Ishikawa (cell line): ENCODE results near the gene PODN.

Experiments used
- CEBPB ChIP-seq: IDR thresholded peaks from 2 replicates; pipeline ENCODE4 v1.6.1; 2012
- CREB1 ChIP-seq: IDR thresholded peaks from 2 replicates; pipeline ENCODE4 v1.6.1; 2012; ENCODE audit warnings: low read depth
- EGR1 ChIP-seq: IDR thresholded peaks from 2 replicates; pipeline ENCODE4 v1.6.1; 2012
- EP300 ChIP-seq: IDR thresholded peaks from 2 replicates; pipeline ENCODE4 v1.6.1; 2012; ENCODE audit warnings: borderline replicate concordance
- FOXM1 ChIP-seq: IDR thresholded peaks from 2 replicates; pipeline ENCODE4 v1.6.1; 2012; ENCODE audit warnings: low read depth, borderline replicate concordance
- NFIC ChIP-seq: IDR thresholded peaks from 2 replicates; pipeline ENCODE4 v1.6.1; 2012
- RAD21 ChIP-seq: IDR thresholded peaks from 2 replicates; pipeline ENCODE4 v1.6.1; 2012; ENCODE audit warnings: low read depth
- TAF1 ChIP-seq: IDR thresholded peaks from 2 replicates; pipeline ENCODE4 v1.6.1; 2012; ENCODE audit warnings: low read depth, mild to moderate bottlenecking
- TCF12 ChIP-seq: IDR thresholded peaks from 2 replicates; pipeline ENCODE4 v1.6.1; 2012; ENCODE audit warnings: low read depth
- TEAD4 ChIP-seq: IDR thresholded peaks from 2 replicates; pipeline ENCODE4 v1.6.1; 2012
- YY1 ChIP-seq: IDR thresholded peaks from 2 replicates; pipeline ENCODE4 v1.6.1; 2012; ENCODE audit warnings: low read depth
- ZBTB7A ChIP-seq: IDR thresholded peaks from 2 replicates; pipeline ENCODE4 v1.6.1; 2012; ENCODE audit warnings: low read depth
- TF ChIP-seq, protein P1 (sequence below): IDR thresholded peaks from 2 replicates; pipeline ENCODE4 v1.6.1; 2012; ENCODE audit warnings: low read depth, mild to moderate bottlenecking
- TF ChIP-seq, protein P2 (sequence below): IDR thresholded peaks from 2 replicates; pipeline ENCODE4 v1.6.1; 2012
- TF ChIP-seq, protein P3 (sequence below): IDR thresholded peaks from 2 replicates; pipeline ENCODE4 v1.6.1; 2012

PODN gene

DNA sequence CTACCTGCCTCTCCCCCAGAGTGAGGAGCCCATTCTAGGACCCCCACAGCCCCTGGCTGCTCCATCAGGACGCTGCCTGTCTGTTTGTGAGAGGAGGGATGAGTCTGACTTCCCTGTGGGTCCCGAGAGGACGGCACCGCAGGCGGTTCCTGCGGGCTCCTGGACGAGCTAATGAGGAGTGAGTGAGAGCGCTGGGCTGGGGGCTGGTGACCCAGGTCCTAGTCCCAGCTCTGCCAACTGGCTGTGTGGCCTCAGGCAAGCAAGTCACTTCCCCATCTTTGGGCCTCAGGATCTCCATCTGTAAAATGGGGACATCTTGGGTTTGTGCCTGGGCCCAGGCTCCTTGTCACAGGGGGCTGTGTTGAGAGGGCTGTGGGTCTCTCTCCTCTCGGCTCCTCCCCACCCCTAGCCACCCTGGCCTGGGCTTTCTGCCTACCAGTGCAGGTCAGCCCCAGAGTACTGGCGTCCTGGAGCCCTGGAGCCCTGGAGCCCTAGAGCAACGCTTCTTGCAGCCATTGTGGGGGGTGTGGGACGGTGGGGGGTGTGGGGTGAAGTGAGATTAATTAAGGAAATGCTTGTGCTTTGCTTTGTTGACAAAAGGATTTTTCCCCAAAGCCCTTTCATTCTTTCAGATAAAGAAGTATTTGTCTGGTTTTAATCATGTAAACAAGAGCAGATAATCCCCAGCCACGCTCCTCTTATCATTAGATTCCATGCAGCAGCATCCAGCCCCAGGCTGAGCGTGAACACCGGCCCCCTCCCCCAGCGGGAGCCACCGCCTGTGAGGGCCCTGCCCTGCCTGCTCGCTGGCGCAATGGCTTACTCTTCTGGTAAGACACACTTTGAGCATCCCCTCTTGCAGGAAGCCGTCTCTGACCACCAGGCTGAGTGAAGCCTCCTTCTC is 53.6 kb downstream of the PODN start:
- TF ChIP-seq EP300: no peak
- TF ChIP-seq NFIC: no peak
- TF ChIP-seq EGR1: no peak
- no peak for TF ChIP-seq TCF12
- TF ChIP-seq TAF1: no peak
- no peak for TF ChIP-seq CREB1
- TF ChIP-seq FOXM1: no peak

DNA sequence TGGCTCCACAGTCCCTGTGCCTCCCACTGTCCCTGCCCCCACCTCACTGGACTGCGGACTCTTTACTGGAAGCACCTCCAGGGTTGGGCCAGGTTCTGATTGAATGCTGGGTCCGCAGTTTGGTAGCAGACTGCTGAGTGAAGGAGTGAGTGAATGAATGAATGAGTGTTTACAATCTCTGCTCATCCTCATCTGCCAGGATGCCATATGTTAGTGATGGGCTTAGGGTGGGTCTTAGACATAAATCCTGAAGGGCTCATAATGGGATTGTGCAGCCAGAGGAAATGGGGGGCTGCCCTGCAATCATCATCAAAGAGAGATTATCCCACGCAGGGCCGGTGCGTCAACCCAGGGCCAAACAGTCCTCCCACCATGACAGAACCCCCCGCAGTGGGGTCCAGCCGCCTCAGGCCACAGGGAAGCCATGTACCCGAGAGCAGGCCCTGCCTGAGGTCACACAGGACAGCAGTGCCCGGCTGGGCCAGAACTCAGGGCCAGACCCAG is 54.3 kb downstream of the PODN start:
- TF ChIP-seq TAF1: no peak

DNA sequence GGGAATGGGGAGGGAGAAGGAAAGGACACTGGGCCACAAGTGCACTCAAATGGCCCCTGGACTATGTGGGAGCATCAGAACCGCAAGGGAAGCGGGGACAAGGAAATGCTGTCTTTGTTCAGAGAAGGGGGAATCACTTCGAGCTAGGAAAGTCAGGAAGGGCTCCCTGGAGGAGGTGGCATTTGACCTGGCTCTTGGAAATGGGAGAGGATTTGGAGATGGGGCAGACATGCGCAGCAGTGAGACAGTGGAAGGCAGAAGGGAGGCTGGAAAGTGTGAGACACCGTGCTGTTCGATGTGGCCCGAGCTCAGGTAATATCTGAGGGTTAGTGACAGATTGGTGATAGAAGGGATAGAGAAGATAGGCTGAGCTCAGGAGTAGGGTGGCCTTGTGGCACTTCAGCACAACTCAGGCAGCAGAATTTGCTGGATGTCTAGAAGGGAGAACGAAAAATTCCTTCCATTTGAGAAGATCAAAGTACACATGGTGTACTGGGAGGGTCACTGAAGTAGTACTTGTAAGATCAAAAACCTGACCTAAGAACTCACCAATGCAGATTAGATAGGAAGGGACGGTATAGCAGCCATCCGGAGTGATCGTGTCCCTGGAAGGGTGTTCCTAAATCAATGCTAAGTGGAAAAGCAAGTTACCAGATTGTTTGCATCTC is 55.1 kb downstream of the PODN start:
- TF ChIP-seq, protein P1, sequence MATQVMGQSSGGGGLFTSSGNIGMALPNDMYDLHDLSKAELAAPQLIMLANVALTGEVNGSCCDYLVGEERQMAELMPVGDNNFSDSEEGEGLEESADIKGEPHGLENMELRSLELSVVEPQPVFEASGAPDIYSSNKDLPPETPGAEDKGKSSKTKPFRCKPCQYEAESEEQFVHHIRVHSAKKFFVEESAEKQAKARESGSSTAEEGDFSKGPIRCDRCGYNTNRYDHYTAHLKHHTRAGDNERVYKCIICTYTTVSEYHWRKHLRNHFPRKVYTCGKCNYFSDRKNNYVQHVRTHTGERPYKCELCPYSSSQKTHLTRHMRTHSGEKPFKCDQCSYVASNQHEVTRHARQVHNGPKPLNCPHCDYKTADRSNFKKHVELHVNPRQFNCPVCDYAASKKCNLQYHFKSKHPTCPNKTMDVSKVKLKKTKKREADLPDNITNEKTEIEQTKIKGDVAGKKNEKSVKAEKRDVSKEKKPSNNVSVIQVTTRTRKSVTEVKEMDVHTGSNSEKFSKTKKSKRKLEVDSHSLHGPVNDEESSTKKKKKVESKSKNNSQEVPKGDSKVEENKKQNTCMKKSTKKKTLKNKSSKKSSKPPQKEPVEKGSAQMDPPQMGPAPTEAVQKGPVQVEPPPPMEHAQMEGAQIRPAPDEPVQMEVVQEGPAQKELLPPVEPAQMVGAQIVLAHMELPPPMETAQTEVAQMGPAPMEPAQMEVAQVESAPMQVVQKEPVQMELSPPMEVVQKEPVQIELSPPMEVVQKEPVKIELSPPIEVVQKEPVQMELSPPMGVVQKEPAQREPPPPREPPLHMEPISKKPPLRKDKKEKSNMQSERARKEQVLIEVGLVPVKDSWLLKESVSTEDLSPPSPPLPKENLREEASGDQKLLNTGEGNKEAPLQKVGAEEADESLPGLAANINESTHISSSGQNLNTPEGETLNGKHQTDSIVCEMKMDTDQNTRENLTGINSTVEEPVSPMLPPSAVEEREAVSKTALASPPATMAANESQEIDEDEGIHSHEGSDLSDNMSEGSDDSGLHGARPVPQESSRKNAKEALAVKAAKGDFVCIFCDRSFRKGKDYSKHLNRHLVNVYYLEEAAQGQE: no peak

DNA sequence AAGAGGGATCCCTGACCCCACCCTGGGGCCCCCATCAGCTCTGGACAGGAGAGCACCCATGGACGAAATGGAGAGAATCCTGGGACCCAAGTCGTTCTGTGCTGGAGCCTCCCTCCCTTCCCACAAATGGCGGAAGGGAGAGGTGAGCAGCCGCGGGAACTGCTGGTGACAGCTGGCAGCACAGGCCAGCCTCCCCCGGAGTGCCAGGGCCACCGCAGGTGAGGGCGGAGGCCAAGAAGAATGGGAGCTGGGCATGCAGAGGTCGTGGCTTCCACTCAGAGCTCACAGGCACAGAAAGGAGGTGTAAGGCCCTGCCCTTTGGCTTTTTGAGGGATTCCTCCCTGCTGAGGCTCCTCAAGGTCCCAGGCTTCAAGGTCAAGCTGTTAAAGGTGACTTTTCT is 55.8 kb downstream of the PODN start:
- TF ChIP-seq CEBPB (no peak), RAD21 (no peak), ZBTB7A (no peak), NFIC (no peak), TAF1 (no peak), YY1 (no peak), TEAD4 (no peak), EP300 (no peak), CREB1 (no peak), FOXM1 (no peak), TCF12 (no peak), EGR1 (no peak)
- TF ChIP-seq, protein P2, sequence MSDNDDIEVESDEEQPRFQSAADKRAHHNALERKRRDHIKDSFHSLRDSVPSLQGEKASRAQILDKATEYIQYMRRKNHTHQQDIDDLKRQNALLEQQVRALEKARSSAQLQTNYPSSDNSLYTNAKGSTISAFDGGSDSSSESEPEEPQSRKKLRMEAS: no peak
- TF ChIP-seq, protein P3, sequence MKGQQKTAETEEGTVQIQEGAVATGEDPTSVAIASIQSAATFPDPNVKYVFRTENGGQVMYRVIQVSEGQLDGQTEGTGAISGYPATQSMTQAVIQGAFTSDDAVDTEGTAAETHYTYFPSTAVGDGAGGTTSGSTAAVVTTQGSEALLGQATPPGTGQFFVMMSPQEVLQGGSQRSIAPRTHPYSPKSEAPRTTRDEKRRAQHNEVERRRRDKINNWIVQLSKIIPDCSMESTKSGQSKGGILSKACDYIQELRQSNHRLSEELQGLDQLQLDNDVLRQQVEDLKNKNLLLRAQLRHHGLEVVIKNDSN: no peak
- TF ChIP-seq, protein P1: no peak

DNA sequence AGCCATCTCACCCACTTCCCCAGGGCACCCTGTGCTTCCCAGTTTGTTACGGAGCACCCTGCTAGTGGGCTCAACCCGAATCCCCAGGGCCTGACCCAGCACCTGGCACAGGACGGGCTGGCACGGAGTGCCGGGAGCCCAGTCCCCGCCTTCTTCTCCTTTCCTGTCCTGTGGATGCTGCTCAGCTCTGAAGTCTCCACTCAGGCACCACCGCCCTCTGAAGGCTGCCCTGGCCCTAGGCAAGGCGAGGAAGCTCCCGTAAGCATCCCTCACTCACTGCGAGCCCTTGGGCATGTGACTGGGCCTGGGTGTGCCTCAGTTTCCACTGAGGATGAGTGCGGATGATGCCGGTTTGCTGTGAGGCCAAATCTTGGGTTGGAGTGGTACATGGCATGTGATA is 58.6 kb downstream of the PODN start:
- TF ChIP-seq YY1 (no peak), FOXM1 (no peak), EP300 (no peak), CEBPB (no peak), CREB1 (no peak), EGR1 (no peak), NFIC (no peak), ZBTB7A (no peak), RAD21 (no peak), TAF1 (no peak), TCF12 (no peak), TEAD4 (no peak)
- TF ChIP-seq, protein P2: no peak
- TF ChIP-seq, protein P1: no peak
- TF ChIP-seq, protein P3: no peak
